ENCODE data around the gene MIB2. TPM values are rescaled to one million over a fixed set of nuclear protein-coding genes. Genes with fewer than 3 reads are reported as not detected.
"Not testable (repeated sequence)": the region's sequence is repeated elsewhere in the genome, so short reads cannot be mapped to it uniquely, and the experiment has no call there.

Gene MIB2
- total and polyA plus RNA-seq, 10 of the 15 experiments (the other 5 are each of a cell fraction or from before 2014, with no cell fraction given): 0.42 to 26.8 (median 10.9) TPM; not detected in 1

DNA sequence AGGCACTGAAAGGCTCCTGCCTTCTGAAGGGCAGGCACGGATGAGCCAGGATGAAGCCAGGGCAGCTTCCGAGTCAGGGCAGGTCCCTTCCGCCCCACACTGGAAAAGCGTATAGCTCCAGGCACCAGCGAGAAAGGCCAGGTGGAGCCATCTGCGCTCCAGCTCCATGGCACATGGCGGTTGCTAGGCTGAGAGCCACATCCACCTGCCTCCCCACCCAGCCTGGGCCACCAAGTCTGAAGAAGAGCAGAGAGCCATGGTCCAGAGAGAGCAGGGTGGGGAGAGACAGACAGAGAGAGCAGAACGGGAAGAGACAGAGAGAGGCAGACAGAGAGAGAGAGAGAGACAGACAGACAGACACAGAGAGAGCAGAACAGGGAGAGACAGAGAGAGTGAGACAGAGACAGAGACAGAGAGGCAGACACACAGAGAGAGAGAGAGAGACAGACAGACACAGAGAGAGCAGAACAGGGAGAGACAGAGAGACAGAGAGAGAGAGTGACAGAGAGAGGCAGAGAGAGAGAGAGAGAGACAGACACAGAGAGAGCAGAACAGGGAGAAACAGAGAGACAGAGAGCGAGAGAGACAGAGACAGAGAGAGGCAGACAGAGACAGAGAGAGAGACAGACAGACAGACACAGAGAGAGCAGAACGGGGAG, 20.6 kb upstream of the MIB2 start (continued):
- TF ChIP-seq ATF7 (IDR thresholded peaks at IDR 0.05; ENCODE audit: low read depth) (no peak), RFX5 (IDR thresholded peaks at IDR 0.05; ENCODE audit: low read depth, low read length) (no peak), YBX1 (IDR thresholded peaks at IDR 0.05) (no peak)

DNA sequence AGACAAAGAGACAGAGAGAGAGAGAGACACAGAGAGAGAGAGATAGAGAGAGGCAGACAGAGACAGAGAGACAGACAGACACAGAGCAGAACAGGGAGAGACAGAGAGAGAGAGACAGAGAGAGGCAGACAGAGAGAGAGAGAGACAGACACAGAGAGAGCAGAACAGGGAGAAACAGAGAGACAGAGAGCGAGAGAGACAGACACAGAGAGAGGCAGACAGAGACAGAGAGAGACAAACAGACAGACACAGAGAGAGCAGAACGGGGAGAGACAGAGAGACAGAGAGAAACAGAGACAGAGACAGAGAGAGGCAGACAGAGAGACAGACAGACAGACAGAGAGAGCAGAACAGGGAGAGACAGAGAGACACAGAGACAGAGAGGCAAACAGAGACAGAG, 20.0 kb upstream of the MIB2 start:
- CTCF ChIA-PET; intact Hi-C loops (cut with micrococcal nuclease; ENCODE audit: unreplicated experiment); H3K9ac ChIP-seq (ENCODE audit: control insufficient read depth, insufficient read depth, low read length); H4K20me1 ChIP-seq (ENCODE audit: control insufficient read depth, insufficient read depth); BruUV-seq (replicated peaks); H3K27me3 ChIP-seq (replicated peaks in 1 of 2; ENCODE audit: control insufficient read depth in 2 of 2, insufficient read depth in 2 of 2, low read length in 1 of 2); H3K27ac ChIP-seq (ENCODE audit: control insufficient read depth, insufficient read depth); H3K4me3 ChIP-seq; FAIRE-seq; H3K4me2 ChIP-seq (ENCODE audit: control insufficient read depth, insufficient read depth); H3K9me3 ChIP-seq (replicated peaks; ENCODE audit: control insufficient read depth, insufficient read depth, low read length); SMC1A ChIA-PET (ENCODE audit: uncharacterized antibody, unreplicated experiment); H3K79me2 ChIP-seq (ENCODE audit: control insufficient read depth, insufficient read depth, low read length); RAD21 ChIA-PET (ENCODE audit: unreplicated experiment); H3K36me3 ChIP-seq (ENCODE audit: control insufficient read depth in 2 of 2, insufficient read depth in 2 of 2, low read length in 1 of 2); DNase-seq (ENCODE audit: low read depth, low spot score); ATAC-seq; H2AFZ ChIP-seq (ENCODE audit: control insufficient read depth, low read depth, low read length); in situ Hi-C loops (cut with MboI); POLR2A ChIA-PET: not testable (repeated sequence)
- WGBS (ENCODE audit: insufficient coverage, insufficient replicate concordance, low lambda C conversion rate, missing lambda C conversion rate): 31% methylated on average over 2 of the region's 2 CpGs
- peaks cover 13% of the 10 kb centered on the region for H3K4me1 ChIP-seq (ENCODE audit: control insufficient read depth, insufficient read depth, low read length)

DNA sequence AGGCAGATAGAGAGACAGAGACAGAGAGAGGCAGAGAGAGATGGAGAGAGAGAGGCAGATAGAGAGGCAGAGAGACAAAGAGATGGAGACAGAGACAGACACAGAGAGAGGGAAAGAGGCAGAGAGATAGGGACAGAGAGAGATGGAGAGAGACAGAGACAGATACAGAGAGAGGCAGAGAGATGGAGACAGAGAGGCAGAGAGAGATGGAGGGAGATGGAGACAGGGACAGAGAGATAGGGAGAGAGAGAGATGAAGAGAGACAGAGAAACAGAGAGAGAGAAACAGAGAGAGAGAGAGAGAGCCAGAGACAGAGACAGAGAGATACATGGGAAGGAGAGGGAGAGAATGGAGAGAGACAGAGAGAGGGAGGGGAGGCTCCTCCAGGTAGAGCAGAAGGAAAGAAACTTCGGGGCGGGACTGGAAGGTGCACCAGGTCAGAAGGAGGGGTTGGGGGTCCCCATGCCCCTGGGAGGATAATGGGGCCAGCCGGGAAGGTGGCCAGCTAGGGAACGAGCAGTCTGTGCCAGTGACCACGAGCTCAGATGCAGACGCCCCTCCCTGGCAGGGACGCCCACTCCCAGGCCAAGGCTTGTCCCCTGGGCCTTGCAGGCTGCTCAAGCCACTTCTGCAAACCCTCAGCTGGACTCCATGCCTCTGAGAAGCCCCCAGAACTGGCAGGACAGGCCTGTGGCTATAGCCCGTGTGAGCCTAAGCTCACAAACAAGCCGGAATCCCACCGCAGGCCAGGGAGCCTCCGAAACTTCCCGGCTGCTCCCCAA, 18.6 kb upstream of the MIB2 start:
- BruUV-seq (replicated peaks): no TSS peak
- Histone ChIP-seq H3K36me3 (ENCODE audit: control insufficient read depth in 2 of 2, insufficient read depth in 2 of 2, low read length in 1 of 2) (no peaks in the 10 kb centered on the region), H3K27ac (ENCODE audit: control insufficient read depth, insufficient read depth) (no peak overlapping the region), H2AFZ (ENCODE audit: control insufficient read depth, low read depth, low read length) (no peak overlapping the region), H3K4me1 (ENCODE audit: control insufficient read depth, insufficient read depth, low read length) (peaks cover 18% of the 10 kb centered on the region), H4K20me1 (ENCODE audit: control insufficient read depth, insufficient read depth) (no peaks in the 10 kb centered on the region), H3K9me3 (replicated peaks; ENCODE audit: control insufficient read depth, insufficient read depth, low read length) (no peaks in the 10 kb centered on the region), H3K27me3 (replicated peaks in 1 of 2; ENCODE audit: control insufficient read depth in 2 of 2, insufficient read depth in 2 of 2, low read length in 1 of 2) (peaks cover 0 to 2% of the 10 kb centered on the region in 2 experiments; a peak in 2 of 4 replicates), H3K4me3 (no peak overlapping the region), H3K79me2 (ENCODE audit: control insufficient read depth, insufficient read depth, low read length) (no peaks in the 10 kb centered on the region), H3K9ac (ENCODE audit: control insufficient read depth, insufficient read depth, low read length) (no peak overlapping the region), H3K4me2 (ENCODE audit: control insufficient read depth, insufficient read depth) (no peak overlapping the region)
- FAIRE-seq (no peak), ATAC-seq (peak; percentile 25), DNase-seq (ENCODE audit: low read depth, low spot score) (no peak)
- intact Hi-C loops (cut with micrococcal nuclease; ENCODE audit: unreplicated experiment): no loop called here
- 17% methylated on average over 11 of the region's 12 CpGs for WGBS (ENCODE audit: insufficient coverage, insufficient replicate concordance, low lambda C conversion rate, missing lambda C conversion rate)
- ChIA-PET CTCF (no interaction called here), RAD21 (ENCODE audit: unreplicated experiment) (no interaction called here), POLR2A (no interaction called here), SMC1A (ENCODE audit: uncharacterized antibody, unreplicated experiment) (interaction anchor here (0.7 kb wide), 1 partner anchor 19 kb away, joined by 3 read pairs; no protein-coding TSS in a partner anchor)
- TF ChIP-seq, protein P1, sequence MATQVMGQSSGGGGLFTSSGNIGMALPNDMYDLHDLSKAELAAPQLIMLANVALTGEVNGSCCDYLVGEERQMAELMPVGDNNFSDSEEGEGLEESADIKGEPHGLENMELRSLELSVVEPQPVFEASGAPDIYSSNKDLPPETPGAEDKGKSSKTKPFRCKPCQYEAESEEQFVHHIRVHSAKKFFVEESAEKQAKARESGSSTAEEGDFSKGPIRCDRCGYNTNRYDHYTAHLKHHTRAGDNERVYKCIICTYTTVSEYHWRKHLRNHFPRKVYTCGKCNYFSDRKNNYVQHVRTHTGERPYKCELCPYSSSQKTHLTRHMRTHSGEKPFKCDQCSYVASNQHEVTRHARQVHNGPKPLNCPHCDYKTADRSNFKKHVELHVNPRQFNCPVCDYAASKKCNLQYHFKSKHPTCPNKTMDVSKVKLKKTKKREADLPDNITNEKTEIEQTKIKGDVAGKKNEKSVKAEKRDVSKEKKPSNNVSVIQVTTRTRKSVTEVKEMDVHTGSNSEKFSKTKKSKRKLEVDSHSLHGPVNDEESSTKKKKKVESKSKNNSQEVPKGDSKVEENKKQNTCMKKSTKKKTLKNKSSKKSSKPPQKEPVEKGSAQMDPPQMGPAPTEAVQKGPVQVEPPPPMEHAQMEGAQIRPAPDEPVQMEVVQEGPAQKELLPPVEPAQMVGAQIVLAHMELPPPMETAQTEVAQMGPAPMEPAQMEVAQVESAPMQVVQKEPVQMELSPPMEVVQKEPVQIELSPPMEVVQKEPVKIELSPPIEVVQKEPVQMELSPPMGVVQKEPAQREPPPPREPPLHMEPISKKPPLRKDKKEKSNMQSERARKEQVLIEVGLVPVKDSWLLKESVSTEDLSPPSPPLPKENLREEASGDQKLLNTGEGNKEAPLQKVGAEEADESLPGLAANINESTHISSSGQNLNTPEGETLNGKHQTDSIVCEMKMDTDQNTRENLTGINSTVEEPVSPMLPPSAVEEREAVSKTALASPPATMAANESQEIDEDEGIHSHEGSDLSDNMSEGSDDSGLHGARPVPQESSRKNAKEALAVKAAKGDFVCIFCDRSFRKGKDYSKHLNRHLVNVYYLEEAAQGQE (IDR thresholded peaks at IDR 0.05; ENCODE audit: low read depth, low read length): no peak
- TF ChIP-seq IKZF1 (conservative IDR thresholded peaks at IDR 0.05): 0 out of 2 replicates have a peak, but pooled peaks have one; percentile 41
- in situ Hi-C loops (cut with MboI): no loop called here
